Vagina (tissue), 2 donors: Measurements from ENCODE around the gene CKMT2.

Experiments
- POLR2A ChIP-seq, 2 donors: fragments of 450-650 bp; IDR thresholded peaks; one replicate each; pipeline ENCODE4 v1.6.1; 2017; ENCODE audit warnings: antibody characterized with exemption in 2 of 2, mild to moderate bottlenecking in 2 of 2, moderate library complexity in 2 of 2
- POLR2AphosphoS5 ChIP-seq, 2 donors: sonication (generic); formaldehyde crosslinking; IDR thresholded peaks; one replicate each; pipeline ENCODE4 v1.9.0; 2017; ENCODE audit warnings: antibody characterized with exemption in 2 of 2, mild to moderate bottlenecking in 2 of 2, low read depth in 1 of 2; ENCODE audit not compliant: insufficient read depth in 1 of 2
- TF ChIP-seq, protein P1 (sequence below), 3 experiments: fragments of 450-650 bp in 2 of 3; fragments of 200-600 bp in 1 of 3; sonication (generic) in 1 of 3; IDR thresholded peaks; one replicate each; pipeline ENCODE4 v1.5.1; 2017 to 2019; ENCODE audit warnings: antibody characterized with exemption in 3 of 3, mild to moderate bottlenecking in 2 of 3, moderate library complexity in 2 of 3

- TF ChIP-seq, protein P1, sequence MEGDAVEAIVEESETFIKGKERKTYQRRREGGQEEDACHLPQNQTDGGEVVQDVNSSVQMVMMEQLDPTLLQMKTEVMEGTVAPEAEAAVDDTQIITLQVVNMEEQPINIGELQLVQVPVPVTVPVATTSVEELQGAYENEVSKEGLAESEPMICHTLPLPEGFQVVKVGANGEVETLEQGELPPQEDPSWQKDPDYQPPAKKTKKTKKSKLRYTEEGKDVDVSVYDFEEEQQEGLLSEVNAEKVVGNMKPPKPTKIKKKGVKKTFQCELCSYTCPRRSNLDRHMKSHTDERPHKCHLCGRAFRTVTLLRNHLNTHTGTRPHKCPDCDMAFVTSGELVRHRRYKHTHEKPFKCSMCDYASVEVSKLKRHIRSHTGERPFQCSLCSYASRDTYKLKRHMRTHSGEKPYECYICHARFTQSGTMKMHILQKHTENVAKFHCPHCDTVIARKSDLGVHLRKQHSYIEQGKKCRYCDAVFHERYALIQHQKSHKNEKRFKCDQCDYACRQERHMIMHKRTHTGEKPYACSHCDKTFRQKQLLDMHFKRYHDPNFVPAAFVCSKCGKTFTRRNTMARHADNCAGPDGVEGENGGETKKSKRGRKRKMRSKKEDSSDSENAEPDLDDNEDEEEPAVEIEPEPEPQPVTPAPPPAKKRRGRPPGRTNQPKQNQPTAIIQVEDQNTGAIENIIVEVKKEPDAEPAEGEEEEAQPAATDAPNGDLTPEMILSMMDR (IDR thresholded peaks at IDR 0.05), result no peak
- TF ChIP-seq POLR2AphosphoS5 (IDR thresholded peaks at IDR 0.05; ENCODE audit: insufficient read depth in 1 of 2, low read depth in 1 of 2) (no peak), POLR2A (IDR thresholded peaks at IDR 0.05) (no peak)
Measured at GRCh38 chr5:81286059-81286617, 53.0 kb downstream of the CKMT2 start.
